ENCODE results near the gene SPNS2.

Gene SPNS2

GRCh38 chr17:4498461-4499397, at the start of gene SPNS2:
Gene SPNS2, plus strand, starts transcription at chr17:4498881. Its CDS starts 167 bp downstream, at chr17:4499048.
- TF ChIP-seq CTCF (IDR thresholded peaks at IDR 0.05) (no peak), ZFX (IDR thresholded peaks at IDR 0.05; ENCODE audit: borderline replicate concordance) (no peak)
- no peak within 1 kb of the TSS for H3K27ac ChIP-seq

GRCh38 chr17:4449736-4450135, 48.9 kb upstream of the SPNS2 start:
- TF ChIP-seq CTCF (IDR thresholded peaks at IDR 0.05) (no peak), ZFX (IDR thresholded peaks at IDR 0.05; ENCODE audit: borderline replicate concordance) (no peak)
- no peak overlapping the region for H3K27ac ChIP-seq

- TF ChIP-seq CTCF (IDR thresholded peaks at IDR 0.05) (no peak), ZFX (IDR thresholded peaks at IDR 0.05; ENCODE audit: borderline replicate concordance) (no peak)
- no peak overlapping the region for H3K27ac ChIP-seq
These were observed 47.9 kb upstream of the SPNS2 start for GRCh38 chr17:4450710-4451316.

GRCh38 chr17:4453812-4454591, 44.7 kb upstream of the SPNS2 start:
- no peak overlapping the region for H3K27ac ChIP-seq
- TF ChIP-seq CTCF (IDR thresholded peaks at IDR 0.05): no peak
- no peak for TF ChIP-seq ZFX (IDR thresholded peaks at IDR 0.05; ENCODE audit: borderline replicate concordance)

GRCh38 chr17:4460661-4461060, 38.0 kb upstream of the SPNS2 start:
- TF ChIP-seq CTCF (IDR thresholded peaks at IDR 0.05): no peak
- TF ChIP-seq ZFX (IDR thresholded peaks at IDR 0.05; ENCODE audit: borderline replicate concordance): no peak
- H3K27ac ChIP-seq: no peak overlapping the region

GRCh38 chr17:4463818-4464476, 34.7 kb upstream of the SPNS2 start:
- H3K27ac ChIP-seq: no peak overlapping the region

More at GRCh38 chr17:4463818-4464476, 34.7 kb upstream of the SPNS2 start:
- TF ChIP-seq ZFX (IDR thresholded peaks at IDR 0.05; ENCODE audit: borderline replicate concordance) (no peak), CTCF (IDR thresholded peaks at IDR 0.05) (no peak)

Data from 22Rv1 (cell line).